Psoas muscle (tissue), 8 donors: ENCODE results near the gene RPAP3. TPM values are rescaled to one million over a fixed set of nuclear protein-coding genes. Genes with fewer than 3 reads are reported as not detected.
A peak's percentile ranks its signal among the peaks of the same experiment; 100 is the strongest.

Experiments used
- ATAC-seq, 4 donors: fragments of 200-7000 bp; cut with Tn5 transposase; one replicate each; pipeline ENCODE4 v1.9.1; 2020; ENCODE audit warnings: moderate library complexity in 3 of 4, mild to moderate bottlenecking in 2 of 4
- DNase-seq, 2 donors: peaks; one replicate each; pipeline ENCODE4 v3.0.0-alpha.2; 2020
- H3K27ac ChIP-seq: fragments of 200-600 bp; one replicate; pipeline ENCODE4 v1.8.0; 2022
- H3K27me3 ChIP-seq, 3 donors: fragments of 200-600 bp in 1 of 3; one replicate each; pipeline versions ENCODE4 v1.6.1 to v1.8.0; 2013 to 2022; ENCODE audit warnings: low read length in 2 of 3, mild to moderate bottlenecking in 2 of 3, moderate library complexity in 1 of 3; ENCODE audit not compliant: insufficient read depth in 3 of 3
- H3K36me3 ChIP-seq, 2 donors: fragments of 200-600 bp in 1 of 2; one replicate each; pipeline versions ENCODE4 v1.6.1 to v1.8.0; 2013 to 2022; ENCODE audit warnings: low read depth in 1 of 2, mild to moderate bottlenecking in 1 of 2, moderate library complexity in 1 of 2; ENCODE audit not compliant: insufficient read depth in 1 of 2
- H3K4me1 ChIP-seq: fragments of 200-600 bp; one replicate; pipeline ENCODE4 v1.8.0; 2022
- H3K4me3 ChIP-seq: fragments of 200-600 bp; one replicate; pipeline ENCODE4 v1.8.0; 2022; ENCODE audit warnings: mild to moderate bottlenecking
- H3K9me3 ChIP-seq: fragments of 200-600 bp; one replicate; pipeline ENCODE4 v1.8.0; 2022
- WGBS, 3 donors: extraction: QIAGEN DNeasy Blood & Tissue Kit; methylation state at CpG; one replicate each; pipeline versions ENCODE4 v1.1.6 to v1.1.7; 2013; 5-methylcytosine and 5-hydroxymethylcytosine counted together
- intact Hi-C, 2 donors: fragments of 100-400 bp; cut with DNase I; formaldehyde crosslinking; loops; one replicate each; pipeline versions ENCODE4 v1.11.0 to v1.14.2; 2022
- polyA plus RNA-seq, 3 donors: library from polyadenylated mRNA; stranded (reverse); fragments of 200-250 nt; gene quantifications; one replicate each; pipeline ENCODE4 v1.2.3, GENCODE V29; 2013
- total RNA-seq, 4 donors: library from RNA; stranded (reverse); fragmentation: NEBNext Ultra II Directional in 2 of 4; extraction: Animal tissue kit (Norgen Biotek cat#: 25700) in 2 of 4; gene quantifications; one replicate each; pipeline versions ENCODE4 v1.2.1 to v1.2.4, GENCODE V29; 2021 to 2023
- TF ChIP-seq, protein P1 (sequence below): fragments of 200-600 bp; IDR thresholded peaks from one replicate; pipeline ENCODE4 v1.8.0; 2022; ENCODE audit warnings: antibody characterized with exemption
- donor health status: healthy with polysubstance abuse.
- donor health status: DM: no; HTN: no; CAD: no; lungs with moderate emphysema.
- donor health status: Bipolar disorder and iron deficiency.
- donor health status: healthy.
- donor health status: DM: yes; HTN: yes; CAD: no.
- donor health status: DM: no; HTN: no; CAD: no.
- donor health status: DM: no; HTN: no; CAD: no.
- donor health status: DM: yes; HTN: yes; CAD: no.

Gene RPAP3
- total and polyA plus RNA-seq, 7 donors, result 18.8 to 43.2 (median 26.4) TPM

DNA sequence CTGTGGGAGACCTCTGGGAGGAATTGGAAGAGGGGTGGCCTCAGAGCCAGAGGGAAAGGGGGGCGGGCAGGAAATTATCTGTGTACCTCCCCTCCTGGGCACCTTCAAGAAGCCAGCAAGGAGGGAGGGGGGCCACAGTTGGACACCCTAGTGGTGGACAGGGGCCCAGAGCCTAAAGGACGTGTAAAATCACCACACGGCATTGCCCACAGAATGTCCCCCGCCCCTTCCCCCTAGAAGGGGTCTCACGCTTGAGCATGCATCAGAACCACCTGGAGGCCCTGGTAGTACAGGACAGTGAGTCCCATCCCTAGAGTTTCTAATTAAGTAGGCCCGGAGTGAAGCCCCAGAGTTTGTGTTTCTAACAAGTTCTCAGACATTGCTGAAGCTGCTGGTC lies 11.2 kb upstream of the RPAP3 start:
- Histone ChIP-seq H3K9me3 (no peaks in the 10 kb centered on the region), H3K4me1 (peaks cover 27% of the 10 kb centered on the region), H3K27ac (peak overlapping the region; percentile 67), H3K4me3 (no peak overlapping the region), H3K36me3 (peaks cover 0 to 9% of the 10 kb centered on the region in 2 donors), H3K27me3 (no peaks in the 10 kb centered on the region)
- ATAC-seq (no peak), DNase-seq (no peak)
- intact Hi-C loops, result loop anchor here (2.0 to 5.0 kb wide), 3 partner anchors 45 to 235 kb away; no protein-coding TSS in a partner anchor
- 69 to 82% (median 79%) methylated on average over 6 of the region's 6 CpGs for WGBS, 3 donors
- TF ChIP-seq, protein P1, sequence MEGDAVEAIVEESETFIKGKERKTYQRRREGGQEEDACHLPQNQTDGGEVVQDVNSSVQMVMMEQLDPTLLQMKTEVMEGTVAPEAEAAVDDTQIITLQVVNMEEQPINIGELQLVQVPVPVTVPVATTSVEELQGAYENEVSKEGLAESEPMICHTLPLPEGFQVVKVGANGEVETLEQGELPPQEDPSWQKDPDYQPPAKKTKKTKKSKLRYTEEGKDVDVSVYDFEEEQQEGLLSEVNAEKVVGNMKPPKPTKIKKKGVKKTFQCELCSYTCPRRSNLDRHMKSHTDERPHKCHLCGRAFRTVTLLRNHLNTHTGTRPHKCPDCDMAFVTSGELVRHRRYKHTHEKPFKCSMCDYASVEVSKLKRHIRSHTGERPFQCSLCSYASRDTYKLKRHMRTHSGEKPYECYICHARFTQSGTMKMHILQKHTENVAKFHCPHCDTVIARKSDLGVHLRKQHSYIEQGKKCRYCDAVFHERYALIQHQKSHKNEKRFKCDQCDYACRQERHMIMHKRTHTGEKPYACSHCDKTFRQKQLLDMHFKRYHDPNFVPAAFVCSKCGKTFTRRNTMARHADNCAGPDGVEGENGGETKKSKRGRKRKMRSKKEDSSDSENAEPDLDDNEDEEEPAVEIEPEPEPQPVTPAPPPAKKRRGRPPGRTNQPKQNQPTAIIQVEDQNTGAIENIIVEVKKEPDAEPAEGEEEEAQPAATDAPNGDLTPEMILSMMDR, result no peak

DNA sequence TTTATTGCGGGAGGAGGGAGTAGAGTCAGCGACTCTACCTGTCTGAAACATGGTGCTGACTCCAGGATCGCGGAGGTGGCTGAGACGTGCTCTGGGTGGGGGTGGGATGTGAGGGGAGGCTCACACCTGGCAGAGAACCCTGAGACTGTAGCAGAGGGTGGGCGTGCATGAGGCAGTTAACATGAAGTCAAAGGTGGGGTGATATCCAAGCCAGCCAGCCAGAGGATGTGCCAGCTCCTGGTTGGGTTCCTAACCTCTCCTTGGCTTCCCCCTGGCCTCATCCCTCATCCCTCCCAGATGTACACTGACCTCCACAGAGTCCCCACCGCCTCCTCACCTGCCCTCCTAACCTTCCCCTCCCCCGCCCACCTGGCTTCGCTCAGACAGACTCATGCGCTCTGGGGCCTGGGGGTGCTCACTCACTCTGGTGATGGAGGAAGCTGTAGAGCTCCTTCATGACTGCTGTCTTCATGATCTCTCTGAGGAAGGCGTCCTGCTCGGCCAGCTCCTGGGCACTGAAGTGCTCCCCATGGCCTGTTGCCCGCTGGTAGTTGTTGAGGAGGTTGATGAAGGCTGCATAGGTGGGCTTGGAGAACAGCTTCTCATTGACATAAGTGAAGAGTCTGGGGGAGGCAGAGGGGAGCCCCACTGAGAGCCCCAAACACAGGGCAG lies 10.2 kb upstream of the RPAP3 start:
- H3K36me3 ChIP-seq, result peaks cover 0 to 9% of the 10 kb centered on the region in 2 donors
- ATAC-seq (peak; percentile 1 to 5 (median 2)), DNase-seq (peak; percentile 32 to 58)
- no peak overlapping the region for H3K27ac ChIP-seq
- peaks cover 27% of the 10 kb centered on the region for H3K4me1 ChIP-seq
- TF ChIP-seq, protein P1, result no peak
- no peaks in the 10 kb centered on the region for H3K9me3 ChIP-seq
- no peaks in the 10 kb centered on the region for H3K27me3 ChIP-seq
- H3K4me3 ChIP-seq, result no peak overlapping the region
- WGBS, 3 donors, result 75 to 83% (median 78%) methylated on average over 13 of the region's 13 CpGs
- intact Hi-C loops, result loop anchor here (1.0 to 5.0 kb wide), 6 partner anchors 46 to 236 kb away; no protein-coding TSS in a partner anchor

DNA sequence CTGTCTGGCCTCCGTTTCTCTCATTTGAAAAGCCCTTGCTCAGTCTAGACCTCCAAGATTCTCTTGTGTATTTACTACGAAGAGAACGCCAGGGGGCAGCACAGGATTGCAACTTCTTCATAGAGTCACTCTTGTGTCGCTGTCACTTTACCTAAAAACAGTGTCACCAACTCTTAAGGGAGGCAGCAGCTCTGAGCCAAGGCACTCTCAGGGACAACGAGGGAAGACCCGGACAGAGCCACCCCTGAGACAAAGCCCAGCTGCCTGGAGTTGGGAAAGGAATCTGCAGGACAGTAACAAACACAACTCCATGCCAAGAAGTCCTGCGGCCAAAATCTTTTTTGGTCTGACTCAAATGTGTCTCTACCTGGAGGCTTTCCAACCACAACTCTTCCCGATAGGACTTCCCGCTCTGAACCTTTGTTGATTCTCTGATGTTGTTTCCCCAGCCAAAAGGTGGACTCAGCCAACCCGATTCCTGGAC lies 9.6 kb upstream of the RPAP3 start:
- peaks cover 27% of the 10 kb centered on the region for H3K4me1 ChIP-seq

DNA sequence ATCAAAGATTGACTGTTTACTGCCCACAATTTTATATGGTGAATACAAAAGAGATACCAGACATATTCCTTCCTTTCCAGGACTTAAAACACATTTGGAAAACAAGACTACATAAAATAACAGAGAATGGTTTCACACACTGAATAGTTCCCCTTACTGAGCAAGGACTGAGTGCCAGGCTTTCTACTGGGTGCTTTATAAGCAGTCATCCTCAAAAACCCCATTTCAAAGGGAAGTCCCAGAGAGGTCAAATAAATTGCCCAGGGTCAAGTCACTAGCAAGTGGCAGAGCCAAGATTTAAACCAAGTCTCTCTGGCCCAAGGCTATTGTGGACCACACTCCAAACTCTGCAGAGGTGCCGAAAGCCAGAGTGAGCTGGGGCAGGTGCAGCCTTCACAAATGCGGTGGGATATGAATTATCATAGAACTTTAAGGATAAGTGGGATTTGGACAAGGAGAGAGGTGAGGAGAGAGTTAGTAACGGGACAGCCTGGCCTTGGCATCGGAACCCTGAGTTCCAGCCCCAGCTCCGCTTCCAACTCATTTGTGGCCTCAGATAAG lies 9.1 kb upstream of the RPAP3 start:
- no peak for DNase-seq
- Histone ChIP-seq H3K36me3 (peaks cover 0 to 8% of the 10 kb centered on the region in 2 donors), H3K4me1 (peaks cover 27% of the 10 kb centered on the region), H3K4me3 (no peak overlapping the region), H3K27me3 (no peaks in the 10 kb centered on the region), H3K27ac (no peak overlapping the region), H3K9me3 (no peaks in the 10 kb centered on the region)
- intact Hi-C loops, result loop anchor here (1.0 to 5.0 kb wide), 5 partner anchors 47 to 237 kb away; no protein-coding TSS in a partner anchor
- WGBS, 3 donors, result 14 to 21% (median 17%) methylated on average over 5 of the region's 5 CpGs
- TF ChIP-seq, protein P1, result no peak
- peak in 1 of 4 donors; percentile 1 for ATAC-seq

More for the DNA sequence above, 9.6 kb upstream of the RPAP3 start:
- Histone ChIP-seq H3K36me3 (peaks cover 0 to 9% of the 10 kb centered on the region in 2 donors), H3K27me3 (no peaks in the 10 kb centered on the region), H3K9me3 (no peaks in the 10 kb centered on the region), H3K27ac (no peak overlapping the region), H3K4me3 (no peak overlapping the region)
- intact Hi-C loops, result loop anchor here (1.0 to 5.0 kb wide), 5 partner anchors 47 to 237 kb away; no protein-coding TSS in a partner anchor
- WGBS, 3 donors, result 4 to 6% (median 6%) methylated on average over 10 of the region's 10 CpGs
- DNase-seq, result peak; percentile 76 to 84
- ATAC-seq, result peak; percentile 79 to 88 (median 86)
- TF ChIP-seq, protein P1, result peak; percentile 80
